NB4 (cell line): ENCODE measurements around the gene STX11.

Experiments used
- CTCF ChIP-seq: IDR thresholded peaks from one replicate; pipeline ENCODE4 v1.5.1; 2012; ENCODE audit warnings: low read depth, low read length
- MAX ChIP-seq: IDR thresholded peaks from 2 replicates; pipeline ENCODE4 v1.6.1; 2011; ENCODE audit warnings: low read depth, low read length
- POLR2A ChIP-seq: IDR thresholded peaks from 2 replicates; pipeline ENCODE4 v1.6.1; 2011; ENCODE audit warnings: mild to moderate bottlenecking; ENCODE audit not compliant: insufficient read length; ENCODE audit errors: extremely low read depth

- TF ChIP-seq POLR2A (no peak), CTCF (no peak), MAX (no peak)
These were observed 16.1 kb upstream of the STX11 start for GRCh38 chr6:144134176-144134575.
